ENCODE results near the gene FMNL2.

DNA sequence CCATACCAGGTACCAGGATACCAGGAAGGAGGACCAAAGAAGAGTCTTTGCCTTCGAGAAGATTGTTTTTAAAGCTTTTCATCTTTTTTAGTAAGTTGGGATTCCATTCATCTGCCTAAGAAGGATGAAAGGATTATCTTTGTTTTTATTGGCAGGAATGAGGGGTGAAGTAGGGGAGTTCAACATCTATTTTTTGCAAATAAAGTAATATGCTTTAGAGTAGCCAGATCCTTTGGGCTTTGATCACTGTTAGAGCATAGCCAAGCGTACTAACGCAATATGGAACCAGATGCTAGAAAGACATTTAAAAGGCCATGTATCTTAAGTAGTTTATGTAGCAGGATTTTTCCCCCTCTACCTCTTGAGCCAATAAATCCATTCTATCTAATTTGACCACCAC, 249.3 kb downstream of the FMNL2 start:
- TF ChIP-seq, protein P1, sequence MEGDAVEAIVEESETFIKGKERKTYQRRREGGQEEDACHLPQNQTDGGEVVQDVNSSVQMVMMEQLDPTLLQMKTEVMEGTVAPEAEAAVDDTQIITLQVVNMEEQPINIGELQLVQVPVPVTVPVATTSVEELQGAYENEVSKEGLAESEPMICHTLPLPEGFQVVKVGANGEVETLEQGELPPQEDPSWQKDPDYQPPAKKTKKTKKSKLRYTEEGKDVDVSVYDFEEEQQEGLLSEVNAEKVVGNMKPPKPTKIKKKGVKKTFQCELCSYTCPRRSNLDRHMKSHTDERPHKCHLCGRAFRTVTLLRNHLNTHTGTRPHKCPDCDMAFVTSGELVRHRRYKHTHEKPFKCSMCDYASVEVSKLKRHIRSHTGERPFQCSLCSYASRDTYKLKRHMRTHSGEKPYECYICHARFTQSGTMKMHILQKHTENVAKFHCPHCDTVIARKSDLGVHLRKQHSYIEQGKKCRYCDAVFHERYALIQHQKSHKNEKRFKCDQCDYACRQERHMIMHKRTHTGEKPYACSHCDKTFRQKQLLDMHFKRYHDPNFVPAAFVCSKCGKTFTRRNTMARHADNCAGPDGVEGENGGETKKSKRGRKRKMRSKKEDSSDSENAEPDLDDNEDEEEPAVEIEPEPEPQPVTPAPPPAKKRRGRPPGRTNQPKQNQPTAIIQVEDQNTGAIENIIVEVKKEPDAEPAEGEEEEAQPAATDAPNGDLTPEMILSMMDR (conservative IDR thresholded peaks at IDR 0.05; ENCODE audit: low read depth, low read length): no peak
- TF ChIP-seq USF2 (IDR thresholded peaks at IDR 0.05; ENCODE audit: low read depth, low read length): no peak
- TF ChIP-seq CHD1 (IDR thresholded peaks at IDR 0.05; ENCODE audit: low read depth, low read length): no peak
- TF ChIP-seq ELK1 (IDR thresholded peaks at IDR 0.05; ENCODE audit: borderline replicate concordance, low read depth, low read length): no peak
- no peak for TF ChIP-seq BHLHE40 (IDR thresholded peaks at IDR 0.05; ENCODE audit: low read depth, low read length)
- TF ChIP-seq MAFK (IDR thresholded peaks at IDR 0.05; ENCODE audit: low read depth, low read length): no peak
- TF ChIP-seq MAZ (IDR thresholded peaks at IDR 0.05; ENCODE audit: borderline replicate concordance, low read depth, low read length): no peak
- no peak for TF ChIP-seq RCOR1 (IDR thresholded peaks at IDR 0.05; ENCODE audit: insufficient replicate concordance, low read length)

Data from IMR-90 (cell line).